ENCODE measurements around the gene TEAD1. TPM values are rescaled to one million over a fixed set of nuclear protein-coding genes. Genes with fewer than 3 reads are reported as not detected.
"Not testable (repeated sequence)": the region's sequence is repeated elsewhere in the genome, so short reads cannot be mapped to it uniquely, and the experiment has no call there.

The TEAD1 gene
- total RNA-seq, 3 donors from 2014 or later: 0.79 to 1.4 (median 0.90) TPM

DNA sequence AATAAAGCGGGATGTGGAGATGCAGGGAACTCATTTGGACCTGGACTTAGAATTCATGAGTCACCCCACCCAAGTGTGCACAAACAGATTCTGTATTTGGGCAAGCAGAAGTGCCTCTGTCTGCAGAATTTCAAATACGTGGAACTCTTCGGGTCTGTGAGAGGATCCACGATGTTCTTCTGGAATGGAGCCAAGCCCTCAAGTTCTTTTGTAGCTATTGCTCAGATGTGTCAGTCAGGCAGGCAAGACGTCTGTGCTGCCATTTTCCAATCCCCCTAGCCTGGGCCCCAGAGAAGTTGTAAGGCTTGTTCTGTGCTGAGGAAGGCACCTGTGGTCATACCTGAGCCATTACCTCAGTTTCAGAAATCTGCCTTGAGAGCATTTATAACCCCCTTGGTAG is 202.1 kb downstream of the TEAD1 start:
- Mint-ChIP-seq H3K4me1 (ENCODE audit: low read depth) (no peaks in the 10 kb centered on the region), H3K9me3 (no peaks in the 10 kb centered on the region), H3K27me3 (ENCODE audit: low read depth) (peaks cover 9% of the 10 kb centered on the region), H3K4me3 (no peak overlapping the region), H3K36me3 (ENCODE audit: insufficient read depth) (no peaks in the 10 kb centered on the region)
- DNase-seq (no peak), ATAC-seq (no peak)

- ATAC-seq (no peak), DNase-seq (no peak)
- Mint-ChIP-seq H3K4me3 (no peak overlapping the region), H3K27me3 (ENCODE audit: low read depth) (peaks cover 9% of the 10 kb centered on the region), H3K9me3 (no peaks in the 10 kb centered on the region), H3K36me3 (ENCODE audit: insufficient read depth) (no peaks in the 10 kb centered on the region), H3K4me1 (ENCODE audit: low read depth) (no peaks in the 10 kb centered on the region)
These were observed 202.8 kb downstream of the TEAD1 start for GRCh38 chr11:12876988-12877387.

- not testable (repeated sequence) for H3K4me1 Mint-ChIP-seq (ENCODE audit: low read depth); ATAC-seq; H3K27me3 Mint-ChIP-seq (ENCODE audit: low read depth); H3K36me3 Mint-ChIP-seq (ENCODE audit: insufficient read depth); H3K4me3 Mint-ChIP-seq; DNase-seq; H3K9me3 Mint-ChIP-seq
These were observed 203.3 kb downstream of the TEAD1 start for GRCh38 chr11:12877508-12877907.

DNA sequence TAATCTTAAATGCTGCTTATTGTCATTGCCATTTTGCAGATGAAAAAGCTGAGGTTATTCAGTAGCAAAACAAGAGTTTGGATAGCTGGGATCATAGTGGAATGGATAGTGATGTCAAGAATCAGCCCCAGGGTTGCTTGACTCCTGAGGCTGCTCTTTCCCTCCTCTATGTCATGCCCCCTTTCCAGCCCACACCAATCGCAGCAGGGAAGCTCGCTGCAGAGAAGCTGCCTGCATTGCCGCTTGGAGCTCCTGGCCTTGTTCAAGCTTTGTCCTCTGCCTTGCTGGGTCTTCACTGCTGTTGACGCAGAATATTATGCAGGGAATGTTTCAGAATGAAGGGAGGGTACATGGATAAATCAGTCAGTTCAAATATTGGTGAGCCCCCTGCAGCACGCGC is 206.1 kb downstream of the TEAD1 start:
- H3K9me3 Mint-ChIP-seq: no peaks in the 10 kb centered on the region
- no peak for ATAC-seq
- H3K4me3 Mint-ChIP-seq: no peak overlapping the region
- H3K27me3 Mint-ChIP-seq (ENCODE audit: low read depth): peaks cover 9% of the 10 kb centered on the region
- DNase-seq: no peak
- H3K4me1 Mint-ChIP-seq (ENCODE audit: low read depth): no peaks in the 10 kb centered on the region
- no peaks in the 10 kb centered on the region for H3K36me3 Mint-ChIP-seq (ENCODE audit: insufficient read depth)

DNA sequence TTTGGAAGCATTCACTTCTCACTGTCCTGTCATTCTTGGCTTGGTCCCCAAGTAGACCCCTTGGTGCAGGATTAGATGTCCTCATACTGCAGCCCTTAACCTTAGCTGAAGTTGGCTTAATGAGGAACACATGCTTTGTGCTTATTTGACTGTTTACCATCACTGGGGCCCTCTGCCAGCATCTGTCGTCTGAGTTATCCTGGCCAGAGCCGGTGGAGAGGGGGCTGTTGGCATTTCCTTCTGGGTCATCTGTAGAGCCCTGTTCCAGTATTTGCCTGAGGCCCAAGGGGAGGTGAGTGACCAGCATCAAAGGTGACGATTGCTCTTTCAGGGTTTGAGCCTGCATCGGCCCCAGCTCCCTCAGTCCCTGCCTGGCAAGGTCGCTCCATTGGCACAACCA is 208.4 kb downstream of the TEAD1 start:
- H3K4me3 Mint-ChIP-seq: no peak overlapping the region
- ATAC-seq: no peak
- no peaks in the 10 kb centered on the region for H3K9me3 Mint-ChIP-seq
- no peaks in the 10 kb centered on the region for H3K36me3 Mint-ChIP-seq (ENCODE audit: insufficient read depth)
- no peaks in the 10 kb centered on the region for H3K4me1 Mint-ChIP-seq (ENCODE audit: low read depth)
- peaks cover 8% of the 10 kb centered on the region for H3K27me3 Mint-ChIP-seq (ENCODE audit: low read depth)
- DNase-seq: no peak

GRCh38 chr11:12884751-12885318 is 210.6 kb downstream of the TEAD1 start:
- H3K36me3 Mint-ChIP-seq (ENCODE audit: insufficient read depth): no peaks in the 10 kb centered on the region
- H3K4me1 Mint-ChIP-seq (ENCODE audit: low read depth): no peaks in the 10 kb centered on the region
- no peak for ATAC-seq
- no peak for DNase-seq
- no peaks in the 10 kb centered on the region for H3K9me3 Mint-ChIP-seq
- H3K4me3 Mint-ChIP-seq: no peak overlapping the region
- peaks cover 9% of the 10 kb centered on the region for H3K27me3 Mint-ChIP-seq (ENCODE audit: low read depth)

- DNase-seq (no peak), ATAC-seq (no peak)
- Mint-ChIP-seq H3K36me3 (ENCODE audit: insufficient read depth) (no peaks in the 10 kb centered on the region), H3K9me3 (no peaks in the 10 kb centered on the region), H3K27me3 (ENCODE audit: low read depth) (peaks cover 8% of the 10 kb centered on the region), H3K4me3 (no peak overlapping the region), H3K4me1 (ENCODE audit: low read depth) (no peaks in the 10 kb centered on the region)
These were observed 211.6 kb downstream of the TEAD1 start for GRCh38 chr11:12885717-12886239.

DNA sequence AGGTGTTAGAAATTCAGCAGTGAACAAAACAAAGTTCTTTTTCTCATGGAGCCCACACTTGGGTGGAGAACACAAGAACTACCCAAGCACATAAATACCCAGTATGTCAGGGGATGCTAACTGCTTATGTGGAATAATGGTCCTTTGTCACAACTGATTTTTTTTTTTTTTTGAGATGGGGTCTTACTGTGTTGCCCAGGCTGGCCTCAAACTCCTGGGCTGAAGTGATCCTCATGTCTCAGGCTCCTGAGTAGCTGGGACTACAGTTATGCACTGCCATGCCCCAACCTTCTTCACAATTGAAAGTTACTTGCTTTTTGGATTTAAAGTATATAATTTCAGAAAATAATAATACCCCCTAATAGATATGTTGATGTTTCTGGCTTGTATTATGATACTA is 212.3 kb downstream of the TEAD1 start:
- no peaks in the 10 kb centered on the region for H3K9me3 Mint-ChIP-seq
- no peak overlapping the region for H3K4me3 Mint-ChIP-seq
- ATAC-seq (no peak), DNase-seq (no peak)
- H3K4me1 Mint-ChIP-seq (ENCODE audit: low read depth): no peaks in the 10 kb centered on the region
- no peaks in the 10 kb centered on the region for H3K36me3 Mint-ChIP-seq (ENCODE audit: insufficient read depth)
- H3K27me3 Mint-ChIP-seq (ENCODE audit: low read depth): peaks cover 6% of the 10 kb centered on the region

- Mint-ChIP-seq H3K4me3 (no peak overlapping the region), H3K36me3 (ENCODE audit: insufficient read depth) (no peaks in the 10 kb centered on the region), H3K9me3 (no peaks in the 10 kb centered on the region), H3K27me3 (ENCODE audit: low read depth) (peaks cover 6% of the 10 kb centered on the region), H3K4me1 (ENCODE audit: low read depth) (no peaks in the 10 kb centered on the region)
- DNase-seq (peak; percentile 56), ATAC-seq (peak; percentile 51 to 65)
These were observed 214.4 kb downstream of the TEAD1 start for GRCh38 chr11:12888525-12889158.

DNA sequence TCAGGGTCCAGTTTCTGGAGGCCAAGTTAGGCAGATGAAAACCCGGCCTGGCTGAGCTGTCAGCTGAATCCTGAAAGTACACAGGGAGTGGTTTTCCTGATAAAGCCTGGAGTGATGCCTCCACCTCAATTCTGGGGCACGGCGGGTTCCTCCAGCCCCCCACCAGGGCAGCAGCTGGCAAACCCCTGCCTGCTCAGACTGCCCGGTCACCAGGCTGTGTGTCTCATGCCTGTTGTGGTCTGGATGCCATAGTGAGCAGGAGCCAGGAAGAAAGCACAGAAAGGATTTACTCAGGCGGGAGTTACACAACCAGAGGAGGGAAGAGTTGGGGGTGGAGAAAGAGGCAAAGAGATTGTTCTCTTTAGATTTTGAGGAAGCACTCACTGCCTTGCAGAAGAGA is 215.0 kb downstream of the TEAD1 start:
- H3K4me3 Mint-ChIP-seq: no peak overlapping the region
- DNase-seq (no peak), ATAC-seq (no peak)
- H3K9me3 Mint-ChIP-seq: no peaks in the 10 kb centered on the region
- H3K27me3 Mint-ChIP-seq (ENCODE audit: low read depth): peaks cover 6% of the 10 kb centered on the region
- H3K36me3 Mint-ChIP-seq (ENCODE audit: insufficient read depth): no peaks in the 10 kb centered on the region
- no peaks in the 10 kb centered on the region for H3K4me1 Mint-ChIP-seq (ENCODE audit: low read depth)

- H3K4me1 Mint-ChIP-seq (ENCODE audit: low read depth): no peaks in the 10 kb centered on the region
- ATAC-seq (no peak), DNase-seq (no peak)
- H3K36me3 Mint-ChIP-seq (ENCODE audit: insufficient read depth): no peaks in the 10 kb centered on the region
- no peaks in the 10 kb centered on the region for H3K9me3 Mint-ChIP-seq
- no peak overlapping the region for H3K4me3 Mint-ChIP-seq
- H3K27me3 Mint-ChIP-seq (ENCODE audit: low read depth): peaks cover 11% of the 10 kb centered on the region
These were observed 216.3 kb downstream of the TEAD1 start for GRCh38 chr11:12890476-12890875.

- H3K36me3 Mint-ChIP-seq (ENCODE audit: insufficient read depth): no peaks in the 10 kb centered on the region
- DNase-seq: peak; percentile 32
- no peaks in the 10 kb centered on the region for H3K4me1 Mint-ChIP-seq (ENCODE audit: low read depth)
- peaks cover 15% of the 10 kb centered on the region for H3K27me3 Mint-ChIP-seq (ENCODE audit: low read depth)
- H3K4me3 Mint-ChIP-seq: no peak overlapping the region
- ATAC-seq: peak in 1 of 2 donors; percentile 66
- H3K9me3 Mint-ChIP-seq: no peaks in the 10 kb centered on the region
These were observed 219.8 kb downstream of the TEAD1 start for GRCh38 chr11:12893787-12894672.

GRCh38 chr11:12897390-12897789 is 223.2 kb downstream of the TEAD1 start:
- Mint-ChIP-seq H3K4me1 (ENCODE audit: low read depth) (no peaks in the 10 kb centered on the region), H3K4me3 (no peak overlapping the region), H3K9me3 (no peaks in the 10 kb centered on the region), H3K36me3 (ENCODE audit: insufficient read depth) (no peaks in the 10 kb centered on the region), H3K27me3 (ENCODE audit: low read depth) (peaks cover 20% of the 10 kb centered on the region)
- ATAC-seq (no peak), DNase-seq (no peak)

DNA sequence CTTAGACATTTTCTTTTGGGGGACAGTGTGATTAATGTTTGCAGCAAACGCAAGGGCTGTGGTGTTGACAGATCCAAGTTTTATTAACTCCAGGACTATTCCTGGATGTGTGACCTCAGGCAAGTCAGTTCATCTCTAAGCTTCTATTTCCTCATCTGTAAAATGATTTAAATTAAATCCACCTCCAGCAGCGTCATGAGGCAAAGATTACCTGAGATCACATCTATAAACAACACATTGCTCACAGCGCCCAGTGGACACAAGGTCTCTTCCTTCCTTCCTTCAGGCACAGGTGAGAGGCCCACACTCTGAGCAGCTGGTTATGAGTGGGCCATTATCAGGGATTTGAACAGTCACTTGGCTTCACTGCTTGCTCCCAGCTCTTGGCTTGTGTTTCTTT is 223.6 kb downstream of the TEAD1 start:
- ATAC-seq (no peak), DNase-seq (no peak)
- Mint-ChIP-seq H3K27me3 (ENCODE audit: low read depth) (peaks cover 20% of the 10 kb centered on the region), H3K9me3 (no peaks in the 10 kb centered on the region), H3K4me1 (ENCODE audit: low read depth) (no peaks in the 10 kb centered on the region), H3K4me3 (no peak overlapping the region), H3K36me3 (ENCODE audit: insufficient read depth) (no peaks in the 10 kb centered on the region)
